IPS DF 4.7 (cell line): ENCODE data around the gene TMEM175.

Experiments used
- DNase-seq: peaks from one replicate; pipeline ENCODE4 v3.0.0-alpha.2; 2013; ENCODE audit warnings: low spot score; ENCODE audit errors: extremely low read depth

The TMEM175 gene

DNA sequence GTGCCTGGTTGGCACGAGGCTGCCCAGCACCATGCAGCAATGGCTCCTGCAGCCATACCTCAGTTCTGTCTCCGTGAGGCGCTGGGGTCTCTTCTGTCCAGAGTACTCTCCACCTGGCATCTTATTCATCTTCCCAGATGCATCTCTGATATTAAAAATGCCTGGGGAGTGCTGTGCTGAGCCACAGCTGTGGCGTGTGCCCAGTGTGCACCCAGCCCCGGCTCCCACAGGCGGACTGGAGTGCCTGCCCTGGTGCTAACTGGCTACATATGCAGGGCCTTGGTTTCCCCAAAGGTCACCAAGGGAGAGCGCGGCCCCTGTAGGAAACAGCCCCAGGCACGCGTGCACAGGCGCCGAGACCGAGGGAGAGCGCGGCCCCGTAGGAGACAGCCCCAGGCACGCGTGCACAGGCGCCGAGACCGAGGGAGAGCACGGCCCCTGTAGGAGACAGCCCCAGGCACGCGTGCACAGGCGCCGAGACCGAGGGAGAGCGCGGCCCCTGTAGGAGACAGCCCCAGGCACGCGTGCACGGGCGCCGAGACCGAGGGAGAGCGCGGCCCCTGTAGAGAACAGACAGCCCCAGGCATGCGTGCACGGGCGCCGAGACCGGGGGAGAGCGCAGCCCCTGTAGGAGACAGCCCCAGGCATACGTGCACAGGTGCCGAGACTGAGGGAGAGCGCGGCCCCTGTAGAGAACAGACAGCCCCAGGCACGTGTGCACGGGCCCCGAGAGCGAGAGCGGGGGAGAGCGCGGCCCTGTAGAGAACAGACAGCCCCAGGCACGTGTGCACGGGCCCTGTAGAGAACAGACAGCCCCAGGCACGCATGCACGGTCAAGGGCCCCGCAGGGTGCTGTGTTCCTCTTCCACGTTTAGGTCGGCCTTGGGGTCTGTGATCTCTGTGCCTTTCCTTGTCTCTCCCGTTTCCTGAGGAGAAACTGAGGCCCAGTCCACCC, 14.5 kb downstream of the TMEM175 start:
- DNase-seq = no peak

DNA sequence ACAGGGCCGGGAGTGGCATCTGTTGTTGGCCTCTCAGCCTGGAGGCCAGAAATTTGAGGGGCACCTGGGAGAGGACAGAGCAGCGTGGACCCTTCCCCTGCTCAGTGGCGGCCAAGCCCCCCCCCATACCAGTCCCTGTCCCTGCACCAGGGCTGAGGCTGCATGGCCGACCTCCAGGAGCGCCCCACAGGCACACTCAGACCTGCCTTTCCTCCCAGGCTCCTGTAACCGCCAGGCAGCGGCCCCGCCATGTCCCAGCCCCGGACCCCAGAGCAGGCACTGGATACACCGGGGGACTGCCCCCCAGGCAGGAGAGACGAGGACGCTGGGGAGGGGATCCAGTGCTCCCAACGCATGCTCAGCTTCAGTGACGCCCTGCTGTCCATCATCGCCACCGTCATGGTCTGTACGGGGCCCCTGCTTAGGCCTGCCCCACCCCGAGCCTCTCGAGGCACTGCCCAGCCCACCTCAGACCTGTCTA, 15.3 kb downstream of the TMEM175 start:
- no peak for DNase-seq

DNA sequence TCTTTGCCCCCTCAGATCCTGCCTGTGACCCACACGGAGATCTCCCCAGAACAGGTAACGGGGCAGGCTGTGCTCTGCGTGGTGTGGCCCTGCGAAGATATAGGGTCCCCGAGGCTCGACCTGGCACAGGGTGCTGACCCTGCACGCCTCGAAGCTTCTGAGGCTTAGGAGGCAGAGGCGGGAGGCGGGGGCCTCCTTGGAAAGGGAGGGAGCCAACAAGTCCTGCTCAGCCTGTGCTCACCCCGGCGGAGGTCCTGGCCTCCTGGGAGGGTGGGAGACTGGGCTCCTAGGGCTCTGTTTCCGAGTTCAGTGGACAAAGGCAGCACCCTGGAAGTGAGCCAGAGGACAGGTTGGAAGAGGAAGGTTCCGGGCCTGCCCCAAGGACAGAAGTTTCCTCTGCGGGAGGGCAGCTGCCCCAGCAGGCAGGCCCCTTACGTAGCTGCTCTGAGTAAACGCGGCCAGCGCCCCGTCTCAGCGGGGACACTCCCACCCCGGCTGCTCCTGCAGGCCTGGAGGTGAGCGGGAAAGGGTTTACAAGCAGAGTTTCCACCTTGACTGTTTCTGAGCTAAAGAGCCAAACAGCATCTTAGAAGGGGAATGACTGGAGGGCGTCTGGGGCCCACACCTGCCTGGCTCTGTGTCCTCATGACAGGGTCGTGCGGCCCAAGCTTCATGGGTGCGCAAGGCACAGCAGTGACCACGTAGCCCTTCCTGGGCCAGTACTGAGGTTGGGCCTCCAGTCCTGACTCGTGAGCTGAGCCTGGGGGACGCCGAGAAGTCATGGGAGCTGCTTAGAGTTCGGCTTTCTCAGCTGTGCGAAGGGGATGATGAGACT, 16.1 kb downstream of the TMEM175 start:
- DNase-seq = no peak

DNA sequence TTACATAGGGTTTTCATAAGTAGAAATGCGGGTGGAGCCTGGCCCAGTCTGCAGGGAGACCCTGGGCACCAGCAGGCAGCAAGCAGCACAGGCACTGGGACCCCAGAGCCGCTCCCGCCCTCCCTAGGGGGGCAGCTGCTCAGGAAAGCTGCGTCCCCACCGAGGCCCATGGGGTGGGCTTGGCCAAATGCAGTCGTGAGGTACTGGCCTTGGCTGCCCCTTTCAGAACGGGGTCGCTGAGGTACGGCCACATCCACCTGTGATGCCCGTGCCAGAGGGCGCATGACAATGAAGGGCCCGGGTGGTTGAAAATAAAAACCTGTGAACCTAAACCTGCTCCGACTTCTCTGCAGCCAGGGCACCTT, 16.7 kb downstream of the TMEM175 start:
- no peak for DNase-seq

DNA sequence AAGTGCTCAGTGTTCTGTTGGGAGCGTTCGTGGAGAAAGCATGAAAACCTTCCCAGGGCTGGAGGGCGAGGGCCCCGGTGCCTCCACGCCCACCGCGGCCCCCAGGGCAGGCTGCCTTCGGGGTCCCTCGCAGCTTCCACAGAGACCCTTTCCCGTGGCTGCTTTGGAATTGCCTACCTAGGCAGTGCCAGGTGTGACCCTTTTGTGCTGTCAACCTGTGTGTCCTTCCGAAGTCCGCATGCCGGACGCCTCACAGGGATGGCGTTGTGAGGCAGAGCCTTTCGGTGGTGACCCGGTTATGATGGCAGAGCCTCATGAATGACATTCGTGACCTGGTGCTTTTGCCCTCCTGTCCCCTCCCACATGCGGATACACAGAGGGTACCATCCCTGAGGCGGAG, 17.4 kb downstream of the TMEM175 start:
- DNase-seq = no peak

DNA sequence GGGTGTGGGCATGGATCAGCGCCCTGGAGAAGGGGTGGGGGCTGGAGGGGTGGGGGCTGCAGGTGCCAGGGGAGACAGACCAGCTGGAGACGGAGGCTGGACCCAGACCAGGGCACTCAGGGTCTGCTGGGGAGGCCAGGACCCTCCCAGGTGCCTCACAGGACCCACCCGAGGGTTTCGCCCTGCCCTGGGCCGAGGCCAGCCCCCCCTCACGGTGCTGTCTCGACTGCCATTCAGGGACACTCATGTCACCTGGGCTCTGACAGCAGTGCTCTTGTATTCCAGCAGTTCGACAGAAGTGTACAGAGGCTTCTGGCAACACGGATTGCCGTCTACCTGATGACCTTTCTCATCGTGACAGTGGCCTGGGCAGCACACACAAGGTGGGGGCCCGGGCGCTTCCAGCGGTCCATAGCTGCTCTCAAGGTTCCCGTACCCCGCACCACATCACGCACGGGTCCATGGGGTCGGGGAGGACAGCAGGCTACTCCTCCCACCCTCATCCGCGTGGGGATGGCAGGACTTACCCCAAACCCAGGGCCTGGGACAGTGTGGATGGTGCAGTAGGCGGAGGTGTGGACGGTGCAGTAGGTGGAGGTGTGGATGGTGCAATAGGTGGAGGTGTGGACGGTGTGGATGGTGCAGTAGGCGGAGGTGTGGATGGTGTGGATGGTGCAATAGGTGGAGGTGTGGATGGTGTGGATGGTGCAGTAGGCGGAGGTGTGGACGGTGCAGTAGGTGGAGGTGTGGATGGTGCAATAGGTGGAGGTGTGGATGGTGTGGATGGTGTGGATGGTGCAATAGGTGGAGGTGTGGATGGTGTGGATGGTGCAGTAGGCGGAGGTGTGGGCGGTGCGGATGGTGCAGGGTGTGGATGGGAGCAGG, 18.1 kb downstream of the TMEM175 start:
- no peak for DNase-seq

DNA sequence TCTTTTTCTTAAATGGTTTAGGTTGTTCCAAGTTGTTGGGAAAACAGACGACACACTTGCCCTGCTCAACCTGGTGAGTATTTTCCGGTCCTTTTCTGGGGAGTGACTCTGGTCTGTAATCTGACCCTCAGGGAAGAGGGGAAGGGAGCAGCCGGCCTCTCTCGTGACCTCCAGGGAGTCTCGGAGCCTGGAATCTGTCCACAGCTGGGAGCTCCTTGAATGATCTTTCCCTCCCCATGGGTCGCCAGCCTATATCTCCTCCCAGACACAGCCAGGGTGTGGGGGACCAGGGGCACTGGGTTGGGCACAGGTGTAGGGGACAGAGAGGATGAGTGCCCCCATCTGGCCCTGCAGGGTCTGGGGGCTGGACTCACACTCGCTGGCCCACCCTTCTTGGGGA, 18.9 kb downstream of the TMEM175 start:
- no peak for DNase-seq

DNA sequence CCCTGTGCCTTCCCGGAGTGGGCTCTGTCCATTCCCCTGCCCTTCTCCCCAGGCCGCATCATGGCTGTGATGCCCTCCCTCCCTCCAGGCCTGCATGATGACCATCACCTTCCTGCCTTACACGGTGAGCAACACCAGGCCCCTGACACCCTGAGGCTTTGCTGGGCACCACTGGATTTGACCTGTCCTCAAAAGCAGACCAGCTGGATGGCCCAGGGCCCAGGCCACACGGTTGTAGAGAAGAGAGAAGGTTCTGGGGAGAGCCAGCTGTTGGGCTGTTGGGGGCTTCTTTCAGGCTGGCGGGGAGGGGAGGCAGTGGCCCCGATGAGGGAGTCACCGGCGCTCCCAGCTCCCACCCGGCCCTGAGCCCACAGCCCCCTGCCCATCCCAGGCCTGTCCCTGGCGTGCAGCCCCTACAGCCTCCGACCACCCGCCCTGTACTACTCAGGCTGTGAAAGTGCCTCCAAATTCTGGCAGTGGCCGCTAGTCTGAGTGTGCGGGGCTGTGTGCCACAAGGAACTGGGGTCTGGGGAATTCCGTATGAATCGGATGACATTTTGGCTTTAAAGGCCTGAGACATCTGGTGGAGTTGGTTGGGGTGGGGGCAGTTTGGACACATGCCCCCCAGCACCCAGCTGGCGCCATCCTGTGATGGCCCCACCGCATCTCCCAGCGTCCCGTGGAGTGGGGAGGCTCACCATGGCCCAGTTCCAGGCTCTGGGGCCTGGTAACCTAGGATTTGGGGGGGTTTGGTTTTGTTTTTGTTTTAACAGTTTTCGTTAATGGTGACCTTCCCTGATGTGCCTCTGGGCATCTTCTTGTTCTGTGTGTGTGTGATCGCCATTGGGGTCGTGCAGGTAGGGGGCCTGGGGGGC, 19.6 kb downstream of the TMEM175 start:
- DNase-seq = no peak

DNA sequence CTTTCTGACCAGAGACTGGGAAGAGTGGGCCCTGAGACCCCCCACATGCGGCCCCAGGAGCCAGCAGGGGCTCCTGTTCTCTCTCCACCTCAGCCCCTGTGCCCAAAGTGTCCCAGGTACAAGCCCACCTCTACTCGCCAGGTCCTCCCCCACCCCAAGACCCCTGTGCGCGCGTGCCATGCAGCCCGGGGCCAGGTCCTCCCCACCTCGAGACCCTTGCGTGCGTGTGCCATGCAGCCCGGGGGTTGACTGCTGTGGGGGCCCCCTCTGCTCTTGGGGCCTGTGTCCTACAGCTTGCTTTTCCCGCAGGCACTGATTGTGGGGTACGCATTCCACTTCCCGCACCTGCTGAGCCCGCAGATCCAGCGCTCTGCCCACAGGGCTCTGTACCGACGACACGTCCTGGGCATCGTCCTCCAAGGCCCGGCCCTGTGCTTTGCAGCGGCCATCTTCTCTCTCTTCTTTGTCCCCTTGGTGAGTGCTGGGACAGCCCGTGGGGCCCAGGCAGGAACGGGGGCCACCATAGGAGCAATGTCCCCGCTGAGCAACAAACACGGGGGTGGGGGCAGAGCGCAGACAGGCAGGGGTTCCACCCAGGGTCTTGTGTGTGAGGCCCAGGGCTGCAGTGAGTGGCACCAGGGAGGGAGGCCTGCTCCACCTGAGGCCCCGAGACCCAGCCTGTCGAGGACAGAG, 20.8 kb downstream of the TMEM175 start:
- no peak for DNase-seq

DNA sequence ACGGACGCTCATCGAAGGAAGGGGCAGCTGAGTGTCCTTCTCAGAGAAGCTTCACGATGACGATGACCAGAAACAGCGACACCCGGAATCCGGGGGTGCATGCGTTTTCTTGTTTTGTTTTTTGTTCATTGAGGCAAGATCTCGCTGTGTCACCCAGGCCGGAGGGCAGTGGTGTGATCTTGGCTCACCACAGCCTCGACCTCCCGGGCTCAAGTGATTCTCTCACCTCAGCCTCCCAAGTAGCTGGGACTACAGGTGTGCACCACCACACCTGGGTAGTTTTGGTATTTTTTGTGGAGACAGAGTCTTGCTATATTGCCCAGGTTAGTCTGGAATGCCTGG, 21.3 kb downstream of the TMEM175 start:
- DNase-seq = no peak

DNA sequence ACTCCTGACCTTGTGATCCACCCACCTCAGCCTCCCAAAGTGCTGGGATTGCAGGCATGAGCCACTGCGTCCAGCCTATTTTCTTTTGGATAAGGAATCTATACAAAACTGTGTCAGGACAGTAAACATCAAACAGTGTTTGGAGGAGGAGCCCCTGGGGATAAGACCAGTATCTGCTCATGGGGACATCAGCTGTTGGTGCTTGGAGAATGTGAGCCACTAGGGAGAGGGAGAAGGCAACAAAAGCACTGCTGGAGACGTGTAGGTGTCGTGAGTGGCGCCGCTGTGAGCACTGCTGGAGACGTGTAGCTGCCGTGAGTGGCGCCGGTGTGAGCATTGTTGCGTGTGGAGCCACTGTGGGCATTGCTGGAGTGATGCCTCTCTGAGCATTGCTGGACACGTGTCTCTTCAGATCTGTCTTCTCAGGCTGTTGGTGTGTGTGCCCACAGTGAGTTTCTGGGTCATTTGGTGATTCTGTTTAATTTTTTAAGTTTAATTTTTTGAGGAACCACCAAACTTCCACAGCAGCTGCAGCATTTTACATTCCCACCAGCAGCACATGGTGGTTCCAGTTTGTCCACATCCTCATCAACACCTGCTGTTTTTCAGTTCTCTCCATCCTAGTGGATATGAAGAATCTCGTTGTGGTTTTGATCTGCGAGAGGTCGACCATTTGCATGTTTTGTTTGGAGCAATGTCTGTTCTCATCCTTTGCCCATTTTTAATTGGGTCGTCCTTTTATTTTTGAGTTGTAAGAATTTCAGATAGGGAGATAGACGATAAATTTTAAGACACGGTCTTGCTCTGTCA, 22.2 kb downstream of the TMEM175 start:
- no peak for DNase-seq

DNA sequence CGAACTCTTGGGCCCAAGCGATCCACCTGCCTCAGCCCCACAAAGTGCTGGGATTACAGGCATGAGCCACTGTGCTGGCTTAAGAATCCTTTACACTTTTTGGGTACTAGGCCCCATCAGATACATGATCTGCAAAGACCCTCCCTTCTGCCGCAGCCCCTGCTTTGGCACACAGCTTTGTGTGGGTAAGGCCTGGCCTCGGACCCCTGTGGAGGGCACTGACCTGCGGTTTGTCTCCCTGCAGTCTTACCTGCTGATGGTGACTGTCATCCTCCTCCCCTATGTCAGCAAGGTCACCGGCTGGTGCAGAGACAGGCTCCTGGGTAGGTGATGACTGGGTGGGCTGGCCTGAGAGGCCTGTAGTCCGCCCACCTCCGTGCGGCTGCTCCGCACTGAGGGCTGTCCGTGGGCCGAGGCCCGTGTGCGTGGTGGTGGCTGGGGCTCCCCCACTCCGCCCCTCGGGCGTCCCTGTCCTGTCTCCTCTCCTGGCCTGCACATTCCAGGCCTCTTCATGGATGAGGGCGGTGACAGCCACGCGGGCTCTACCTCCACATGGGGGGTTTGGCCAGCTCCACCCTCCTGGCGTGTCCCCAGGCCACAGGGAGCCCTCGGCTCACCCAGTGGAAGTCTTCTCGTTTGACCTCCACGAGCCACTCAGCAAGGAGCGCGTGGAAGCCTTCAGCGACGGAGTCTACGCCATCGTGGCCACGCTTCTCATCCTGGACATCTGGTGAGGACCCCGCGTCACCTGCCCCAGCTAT, 23.1 kb downstream of the TMEM175 start:
- DNase-seq = no peak

DNA sequence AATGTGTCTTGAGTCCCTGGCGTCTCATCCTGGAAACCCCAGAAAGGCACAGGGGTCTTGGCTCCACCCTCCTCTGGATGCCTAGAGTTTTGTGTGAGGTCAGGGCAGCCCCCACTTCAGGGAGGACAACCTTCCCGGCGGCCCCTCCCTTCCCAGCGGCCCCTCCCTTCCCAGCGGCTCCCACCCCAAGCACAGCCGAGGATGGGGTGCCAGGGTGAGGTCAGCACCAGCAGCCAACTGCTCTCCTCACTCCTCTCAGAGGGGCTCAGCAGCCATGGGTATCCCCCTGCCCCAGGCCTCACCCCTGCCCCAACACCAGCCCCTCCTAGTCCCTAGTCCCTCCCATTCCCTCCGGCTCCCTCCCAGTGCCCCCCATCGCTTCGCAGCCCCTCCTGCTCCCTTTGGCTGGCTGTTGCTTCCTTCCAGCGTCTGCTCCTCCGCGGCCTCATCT, 23.7 kb downstream of the TMEM175 start:
- no peak for DNase-seq

DNA sequence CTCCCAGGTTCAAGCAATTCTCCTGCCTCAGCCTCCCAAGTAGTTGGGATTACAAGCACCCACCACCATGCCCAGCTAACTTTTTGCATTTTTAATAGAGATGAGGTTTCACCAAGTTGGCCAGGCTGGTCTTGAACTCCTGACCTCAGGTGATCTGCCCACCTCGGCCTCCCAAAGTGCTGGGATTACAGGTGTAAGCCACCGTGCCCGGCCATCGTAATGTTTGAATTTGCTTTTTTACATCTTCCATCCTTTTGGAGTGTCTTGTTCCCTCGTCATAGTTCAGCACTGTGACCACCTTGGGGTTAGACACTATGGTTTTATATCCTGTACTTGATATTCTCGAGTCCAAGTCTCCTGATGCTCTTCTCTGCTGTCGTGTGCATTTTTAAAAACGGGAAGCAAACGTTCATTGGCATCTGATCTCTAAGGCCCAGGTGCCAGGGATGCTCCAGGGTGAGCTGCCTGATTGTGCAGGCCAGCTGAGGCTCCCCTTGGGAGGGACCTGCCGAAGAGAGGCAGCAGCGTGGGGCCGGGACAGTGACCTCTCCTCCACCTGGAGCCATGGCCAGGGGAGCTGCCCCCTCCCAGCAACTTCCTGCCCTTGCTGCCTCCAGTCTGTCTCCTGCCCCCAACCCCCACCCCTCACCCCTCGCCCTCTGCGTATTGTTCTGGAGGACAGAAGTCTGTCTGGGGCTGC, 24.4 kb downstream of the TMEM175 start:
- no peak for DNase-seq

DNA sequence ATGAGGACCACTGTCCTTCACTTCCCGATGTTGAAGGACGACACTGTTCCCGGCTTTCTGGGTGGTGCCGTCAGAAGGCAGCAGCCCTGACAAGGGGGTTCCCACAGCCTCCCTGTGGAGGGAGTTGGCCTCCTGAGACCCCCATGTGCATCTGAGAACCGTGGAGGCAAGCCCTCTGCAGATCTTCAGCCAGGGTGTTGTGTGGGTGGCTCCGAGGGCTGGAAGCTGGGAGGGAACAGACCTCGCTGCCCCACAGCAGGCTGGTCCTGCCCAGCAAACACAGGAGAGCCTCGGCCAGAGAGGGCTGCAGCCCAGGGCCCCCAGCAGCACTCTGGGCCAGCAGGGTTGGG, 24.9 kb downstream of the TMEM175 start:
- DNase-seq = no peak

DNA sequence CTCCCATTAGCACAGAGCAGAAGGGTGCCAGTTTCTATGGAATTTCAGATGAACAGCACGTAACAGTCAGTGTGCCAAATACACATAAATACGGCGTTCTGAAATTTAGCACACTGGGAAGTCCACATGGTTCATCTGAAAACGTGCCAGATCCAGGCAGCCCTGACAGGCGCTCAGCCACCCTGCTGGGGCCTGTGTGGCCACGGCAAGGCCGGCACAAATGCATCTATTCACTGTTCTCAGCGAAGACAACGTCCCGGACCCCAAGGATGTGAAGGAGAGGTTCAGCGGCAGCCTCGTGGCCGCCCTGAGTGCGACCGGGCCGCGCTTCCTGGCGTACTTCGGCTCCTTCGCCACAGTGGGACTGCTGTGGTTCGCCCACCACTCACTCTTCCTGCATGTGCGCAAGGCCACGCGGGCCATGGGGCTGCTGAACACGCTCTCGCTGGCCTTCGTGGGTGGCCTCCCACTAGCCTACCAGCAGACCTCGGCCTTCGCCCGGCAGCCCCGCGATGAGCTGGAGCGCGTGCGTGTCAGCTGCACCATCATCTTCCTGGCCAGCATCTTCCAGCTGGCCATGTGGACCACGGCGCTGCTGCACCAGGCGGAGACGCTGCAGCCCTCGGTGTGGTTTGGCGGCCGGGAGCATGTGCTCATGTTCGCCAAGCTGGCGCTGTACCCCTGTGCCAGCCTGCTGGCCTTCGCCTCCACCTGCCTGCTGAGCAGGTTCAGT, 25.5 kb downstream of the TMEM175 start:
- no peak for DNase-seq

DNA sequence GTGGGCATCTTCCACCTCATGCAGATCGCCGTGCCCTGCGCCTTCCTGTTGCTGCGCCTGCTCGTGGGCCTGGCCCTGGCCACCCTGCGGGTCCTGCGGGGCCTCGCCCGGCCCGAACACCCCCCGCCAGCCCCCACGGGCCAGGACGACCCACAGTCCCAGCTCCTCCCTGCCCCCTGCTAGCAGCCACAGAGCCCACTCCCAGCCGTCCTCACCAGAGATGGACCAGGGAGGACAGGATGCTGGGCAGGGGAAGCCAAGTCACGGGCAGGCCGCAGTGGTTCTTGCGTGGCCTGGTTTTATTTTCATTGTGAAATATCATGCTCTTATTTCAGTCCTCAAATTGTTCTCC, 26.0 kb downstream of the TMEM175 start:
- DNase-seq = no peak
